Ramos (cell line): ENCODE measurements around the gene SF3A2.

ENCODE experiments used
- in situ Hi-C: fragments of 300-500 bp; cut with MboI; formaldehyde crosslinking; loops from one replicate; pipeline ENCODE4 v1.14.3; 2022; ENCODE audit warnings: low sequenced_read_pairs; ENCODE audit not compliant: unreplicated experiment

Gene SF3A2

GRCh38 chr19:2249880-2250765 is 13.5 kb downstream of the SF3A2 start:
- in situ Hi-C loops, result loop anchor here (10.0 kb wide), 1 partner anchor 385 kb away; no protein-coding TSS in a partner anchor

GRCh38 chr19:2250766-2251105 is 14.1 kb downstream of the SF3A2 start:
- in situ Hi-C loops, result loop anchor here (10.0 kb wide), 1 partner anchor 384 kb away; no protein-coding TSS in a partner anchor

DNA sequence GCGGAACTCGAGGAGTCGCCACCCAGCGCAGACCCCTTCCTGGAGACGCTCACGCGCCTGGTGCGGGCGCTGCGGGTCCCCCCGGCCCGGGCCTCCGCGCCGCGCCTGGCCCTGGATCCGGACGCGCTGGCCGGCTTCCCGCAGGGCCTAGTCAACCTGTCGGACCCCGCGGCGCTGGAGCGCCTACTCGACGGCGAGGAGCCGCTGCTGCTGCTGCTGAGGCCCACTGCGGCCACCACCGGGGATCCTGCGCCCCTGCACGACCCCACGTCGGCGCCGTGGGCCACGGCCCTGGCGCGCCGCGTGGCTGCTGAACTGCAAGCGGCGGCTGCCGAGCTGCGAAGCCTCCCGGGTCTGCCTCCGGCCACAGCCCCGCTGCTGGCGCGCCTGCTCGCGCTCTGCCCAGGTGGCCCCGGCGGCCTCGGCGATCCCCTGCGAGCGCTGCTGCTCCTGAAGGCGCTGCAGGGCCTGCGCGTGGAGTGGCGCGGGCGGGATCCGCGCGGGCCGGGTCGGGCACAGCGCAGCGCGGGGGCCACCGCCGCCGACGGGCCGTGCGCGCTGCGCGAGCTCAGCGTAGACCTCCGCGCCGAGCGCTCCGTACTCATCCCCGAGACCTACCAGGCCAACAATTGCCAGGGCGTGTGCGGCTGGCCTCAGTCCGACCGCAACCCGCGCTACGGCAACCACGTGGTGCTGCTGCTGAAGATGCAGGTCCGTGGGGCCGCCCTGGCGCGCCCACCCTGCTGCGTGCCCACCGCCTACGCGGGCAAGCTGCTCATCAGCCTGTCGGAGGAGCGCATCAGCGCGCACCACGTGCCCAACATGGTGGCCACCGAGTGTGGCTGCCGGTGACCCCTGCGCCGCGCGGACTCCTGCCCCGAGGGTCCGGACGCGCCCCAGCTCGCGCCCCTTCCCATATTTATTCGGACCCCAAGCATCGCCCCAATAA is 14.8 kb downstream of the SF3A2 start:
- in situ Hi-C loops, result loop anchor here (10.0 kb wide), 1 partner anchor 383 kb away; no protein-coding TSS in a partner anchor

- in situ Hi-C loops, result loop anchor here (10.0 kb wide), 1 partner anchor 383 kb away; no protein-coding TSS in a partner anchor
Measured at GRCh38 chr19:2252055-2252796, 15.6 kb downstream of the SF3A2 start.

- in situ Hi-C loops, result loop anchor here (10.0 kb wide), 1 partner anchor 382 kb away; no protein-coding TSS in a partner anchor
Measured at GRCh38 chr19:2252797-2253105, 16.1 kb downstream of the SF3A2 start.

DNA sequence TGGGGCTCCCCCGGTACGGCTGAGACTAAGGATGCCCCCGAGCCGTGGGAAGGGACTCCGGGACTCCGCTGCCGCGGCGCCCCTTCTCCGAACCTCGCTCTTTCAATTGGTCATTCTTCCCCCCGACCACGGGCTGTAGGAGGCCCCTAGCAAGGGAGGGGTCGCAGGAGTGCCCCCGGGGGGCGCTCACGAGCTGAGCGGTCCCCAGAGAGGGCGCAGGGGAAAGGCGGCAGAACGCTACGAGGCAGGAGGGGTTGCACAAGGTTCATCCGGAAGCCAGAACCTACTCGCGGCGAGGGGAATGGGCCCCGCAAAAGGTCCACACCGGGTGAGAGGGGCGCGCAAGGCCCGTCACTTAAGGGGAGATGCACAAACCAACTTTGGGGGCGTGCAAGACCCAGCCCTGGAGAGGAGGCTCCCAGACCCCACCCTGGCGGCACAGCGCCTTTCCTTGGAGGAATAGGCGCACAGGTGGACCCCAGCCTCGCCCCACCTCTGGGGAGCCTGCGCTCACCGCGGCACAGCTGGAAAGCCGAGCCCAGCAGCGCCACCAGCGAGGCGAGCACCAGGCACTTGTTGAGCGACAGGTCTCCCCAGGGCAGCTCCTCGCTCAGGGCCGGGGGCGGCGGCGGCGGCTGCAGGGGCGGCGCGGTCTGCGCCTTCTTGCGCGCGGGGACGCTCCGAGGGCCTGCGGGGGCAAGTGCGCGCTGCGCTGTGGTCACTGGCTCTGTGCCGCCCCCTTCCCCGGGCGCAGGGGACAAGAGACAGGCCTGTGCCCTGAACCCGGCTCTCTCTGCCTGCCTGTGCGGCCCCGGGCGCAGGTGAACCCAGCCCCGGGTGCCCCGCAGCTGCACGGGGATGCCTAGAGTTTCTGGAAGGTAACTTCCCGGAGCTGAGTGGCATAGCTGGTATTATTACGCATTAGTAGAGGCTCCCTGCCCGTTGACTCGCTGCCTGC is 16.8 kb downstream of the SF3A2 start:
- in situ Hi-C loops, result loop anchor here (10.0 kb wide), 1 partner anchor 381 kb away; no protein-coding TSS in a partner anchor

DNA sequence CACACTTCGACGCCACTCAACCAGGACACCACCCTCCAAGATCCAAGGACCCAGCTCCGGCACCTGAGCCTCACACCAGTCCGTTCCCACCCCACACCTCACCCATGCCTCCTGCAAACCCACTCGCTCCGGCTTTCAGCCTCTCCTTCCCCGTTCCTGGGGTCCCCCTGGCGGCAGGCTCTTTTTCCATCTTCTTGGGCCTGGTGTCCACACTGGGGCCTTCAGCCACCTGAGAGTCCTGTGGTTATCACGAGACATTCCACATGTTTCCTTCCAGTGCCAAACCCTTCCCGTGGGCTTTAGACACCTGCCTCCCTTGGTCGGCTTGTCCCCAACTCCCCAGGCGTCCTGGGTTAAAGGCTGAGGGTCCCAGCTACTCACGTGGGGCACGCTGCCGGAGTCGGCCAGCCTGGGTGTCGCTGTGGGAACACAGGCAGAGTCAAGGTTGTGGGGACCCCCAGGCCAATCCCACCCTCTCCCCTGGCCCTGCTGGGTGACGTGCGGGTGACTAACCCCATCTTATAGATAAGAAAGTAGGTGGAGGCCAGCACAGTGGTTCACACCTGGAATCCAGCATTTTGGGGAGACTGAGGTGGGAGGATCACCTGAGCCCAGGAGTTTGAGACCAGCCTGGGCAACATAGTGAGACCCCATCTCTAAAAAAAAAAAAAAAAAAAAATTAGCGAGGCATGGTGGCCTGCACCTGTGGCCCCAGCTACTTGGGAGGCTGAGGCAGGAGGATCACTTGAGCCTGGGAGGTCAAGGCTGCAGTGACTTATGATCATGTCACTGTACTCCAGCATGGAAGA is 17.6 kb downstream of the SF3A2 start:
- in situ Hi-C loops, result loop anchor here (10.0 kb wide), 1 partner anchor 381 kb away; no protein-coding TSS in a partner anchor

DNA sequence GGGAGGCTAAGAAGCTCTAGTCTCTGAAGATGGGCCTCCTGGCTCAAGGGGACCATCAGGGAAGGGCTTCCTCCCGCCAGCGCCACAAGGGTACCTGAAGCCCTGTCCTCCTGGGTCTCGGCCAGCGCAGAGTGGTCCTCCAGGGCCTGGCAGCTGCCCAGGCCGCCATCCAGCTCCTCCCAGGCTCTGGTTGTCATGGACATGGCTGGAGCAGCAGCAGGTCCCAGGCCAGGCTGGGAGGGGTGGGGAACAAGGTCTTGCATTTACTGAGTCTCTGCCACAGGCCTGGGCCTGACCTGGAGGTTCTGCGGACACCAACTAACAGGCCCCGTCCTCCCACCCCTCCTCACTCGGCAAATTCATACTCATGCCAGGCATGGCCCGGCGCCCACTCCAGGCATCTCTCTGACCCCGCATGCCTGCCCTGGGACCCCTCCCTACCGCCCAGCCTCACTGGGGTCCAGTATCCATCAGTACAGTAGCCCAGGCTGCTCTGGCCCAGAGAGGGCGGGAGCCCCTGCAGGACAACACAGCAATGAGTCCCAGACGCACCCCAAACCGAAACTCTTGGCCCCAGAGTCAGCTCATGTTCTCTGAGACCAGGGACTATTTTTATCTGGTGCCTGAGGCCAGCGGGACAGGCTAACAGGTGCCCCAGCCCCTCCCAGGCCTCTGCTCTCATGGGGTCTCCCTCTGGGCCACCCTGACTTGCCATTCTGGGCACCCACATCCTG is 18.7 kb downstream of the SF3A2 start:
- in situ Hi-C loops, result loop anchor here (10.0 kb wide), 1 partner anchor 380 kb away; no protein-coding TSS in a partner anchor

DNA sequence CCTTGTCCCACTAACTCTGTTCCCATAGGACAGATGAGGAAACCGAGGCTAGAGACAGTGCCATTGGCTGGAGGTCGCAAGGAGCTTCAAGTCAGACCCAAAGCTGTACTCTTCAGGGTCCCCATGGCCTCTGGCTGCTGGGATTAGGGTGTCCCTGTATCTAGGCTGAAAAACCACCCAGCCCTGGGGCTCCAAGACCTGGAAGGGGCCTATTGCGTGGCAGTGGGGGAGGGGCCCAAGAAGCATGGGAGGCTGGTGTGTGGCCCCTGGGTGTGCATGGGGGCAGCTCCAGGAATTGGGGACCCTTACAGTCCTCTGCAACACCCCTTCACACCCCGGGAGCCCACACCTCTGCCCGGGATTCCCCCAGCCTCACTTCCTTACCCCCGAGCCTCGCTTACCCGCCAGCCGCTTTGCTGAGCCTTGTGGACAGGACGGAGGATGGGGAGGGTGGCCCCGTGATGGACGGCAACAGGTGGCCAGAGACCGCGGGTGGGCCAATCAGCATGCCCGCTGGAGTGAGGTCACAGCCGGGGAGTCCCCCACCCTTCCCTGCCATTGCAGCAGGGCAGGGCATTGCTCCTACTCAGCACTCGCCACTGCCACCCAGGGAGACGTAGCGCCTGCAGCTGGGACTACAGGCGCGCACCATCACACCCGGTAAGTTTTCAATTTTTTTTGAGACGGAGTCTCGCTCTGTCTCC is 19.5 kb downstream of the SF3A2 start, which contains the start of gene JSRP1:
Gene JSRP1, minus strand, starts transcription at position 436 of the 704 bp plus-strand sequence. CDS start 1,103 bp downstream, outside the sequence.
- in situ Hi-C loops, result loop anchor here (10.0 kb wide), 1 partner anchor 379 kb away; no protein-coding TSS in a partner anchor

- in situ Hi-C loops, result loop anchor here (10.0 kb wide), 1 partner anchor 375 kb away; no protein-coding TSS in a partner anchor
Measured at GRCh38 chr19:2259336-2259735, 22.7 kb downstream of the SF3A2 start.

DNA sequence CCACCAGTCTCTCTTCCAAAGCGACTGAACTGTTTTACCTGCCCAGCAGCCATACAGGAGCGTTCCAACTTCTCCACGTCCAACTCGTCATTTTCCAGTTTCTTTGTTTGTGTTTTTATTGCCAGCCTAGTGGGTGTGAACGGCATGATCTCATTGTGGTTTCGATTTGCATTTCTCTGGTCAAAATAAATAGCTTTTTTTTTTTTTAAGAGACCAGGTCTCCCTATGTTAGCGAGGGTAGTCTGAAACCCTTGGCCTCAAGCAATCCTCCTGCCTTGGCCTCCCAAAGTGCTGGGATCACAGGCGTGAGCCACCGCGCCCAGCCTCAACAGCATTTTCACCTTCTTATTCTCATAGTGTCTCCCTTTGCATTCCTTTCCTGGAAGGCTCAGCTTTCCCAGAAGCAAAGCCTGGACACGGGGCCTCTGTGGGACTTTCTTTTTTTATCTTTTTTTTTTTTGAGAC is 23.7 kb downstream of the SF3A2 start:
- in situ Hi-C loops, result loop anchor here (10.0 kb wide), 1 partner anchor 354 kb away; no protein-coding TSS in a partner anchor

- in situ Hi-C loops, result loop anchor here (10.0 kb wide), 1 partner anchor 353 kb away; no protein-coding TSS in a partner anchor
Measured at GRCh38 chr19:2261438-2262172, 25.0 kb downstream of the SF3A2 start.

DNA sequence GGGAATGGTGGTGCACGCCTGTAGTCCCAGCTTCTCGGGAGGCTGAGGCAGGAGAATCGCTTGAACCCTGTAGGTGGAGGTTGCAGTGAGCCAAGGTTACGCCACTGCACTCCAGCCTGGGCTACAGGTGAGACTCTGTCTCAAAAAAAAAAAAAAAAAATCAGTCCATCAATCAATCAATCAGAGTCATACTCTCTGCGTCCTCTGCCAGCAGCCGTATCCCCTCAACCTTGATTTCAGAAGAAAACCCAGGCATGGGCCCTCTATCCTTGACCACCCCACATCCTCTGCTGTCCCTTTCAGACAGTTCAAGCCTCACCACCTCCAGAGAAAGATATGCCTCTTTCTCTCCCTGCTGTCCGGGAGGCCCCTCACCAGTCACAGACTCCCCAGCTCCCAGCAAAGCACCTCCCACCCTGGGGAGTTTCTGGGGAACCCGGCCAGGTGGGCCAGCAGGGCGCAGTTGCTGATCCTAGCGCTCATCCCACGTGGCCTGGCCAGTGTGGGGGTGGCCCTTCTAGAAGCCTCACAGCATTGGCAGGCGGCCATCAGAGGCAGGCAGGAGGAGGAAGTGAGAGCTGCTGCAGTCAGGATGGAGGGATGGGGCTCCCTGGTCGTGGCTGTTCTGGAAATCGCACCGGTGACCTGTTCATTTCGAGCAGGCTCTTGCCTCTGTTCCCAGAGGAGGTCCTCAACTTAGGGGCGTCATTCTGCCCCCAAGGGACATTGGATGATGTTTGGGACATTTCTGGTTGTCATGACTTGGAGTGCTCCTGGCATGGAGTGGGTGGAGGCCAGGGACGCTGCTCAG is 29.8 kb downstream of the SF3A2 start:
- in situ Hi-C loops, result loop anchor here (10.0 kb wide), 1 partner anchor 348 kb away; no protein-coding TSS in a partner anchor

GRCh38 chr19:2268480-2268830 is 31.8 kb downstream of the SF3A2 start:
- in situ Hi-C loops, result loop anchor here (10.0 kb wide), 1 partner anchor 346 kb away; no protein-coding TSS in a partner anchor

- in situ Hi-C loops, result loop anchor here (10.0 kb wide), 1 partner anchor 346 kb away; no protein-coding TSS in a partner anchor
Measured at GRCh38 chr19:2268861-2269243, 32.2 kb downstream of the SF3A2 start.
